22Rv1 (cell line): ENCODE results near the gene AFG3L2.

Experiments
- ZFX ChIP-seq: fragments of 450-650 bp; IDR thresholded peaks from 2 replicates; pipeline ENCODE4 v1.6.1; 2017; ENCODE audit warnings: antibody characterized with exemption, borderline replicate concordance
- TF ChIP-seq, protein P1 (sequence below): fragments of 450-650 bp; IDR thresholded peaks from 2 replicates; pipeline ENCODE4 v1.5.1; 2017; ENCODE audit warnings: mild to moderate bottlenecking

DNA sequence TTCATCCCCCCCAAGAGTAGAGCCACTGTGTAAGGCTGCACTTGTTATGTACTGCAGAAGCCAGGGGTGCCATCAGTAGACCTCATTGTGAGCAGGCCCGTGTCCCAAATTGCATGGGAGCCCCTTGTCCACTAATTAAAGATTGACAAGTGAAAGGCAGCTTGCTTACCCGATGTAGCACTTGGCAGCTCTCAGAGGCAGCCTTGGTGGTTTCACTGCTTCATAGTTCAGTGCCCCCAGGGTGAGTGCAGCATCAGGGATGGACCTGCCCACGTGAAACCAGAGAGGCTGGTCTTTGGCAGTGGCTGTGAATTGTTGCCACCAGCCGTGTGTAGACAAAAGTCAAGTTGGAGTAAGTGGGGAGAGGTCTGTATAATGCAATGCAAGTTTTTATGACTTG is 55.7 kb downstream of the AFG3L2 start:
- TF ChIP-seq, protein P1, sequence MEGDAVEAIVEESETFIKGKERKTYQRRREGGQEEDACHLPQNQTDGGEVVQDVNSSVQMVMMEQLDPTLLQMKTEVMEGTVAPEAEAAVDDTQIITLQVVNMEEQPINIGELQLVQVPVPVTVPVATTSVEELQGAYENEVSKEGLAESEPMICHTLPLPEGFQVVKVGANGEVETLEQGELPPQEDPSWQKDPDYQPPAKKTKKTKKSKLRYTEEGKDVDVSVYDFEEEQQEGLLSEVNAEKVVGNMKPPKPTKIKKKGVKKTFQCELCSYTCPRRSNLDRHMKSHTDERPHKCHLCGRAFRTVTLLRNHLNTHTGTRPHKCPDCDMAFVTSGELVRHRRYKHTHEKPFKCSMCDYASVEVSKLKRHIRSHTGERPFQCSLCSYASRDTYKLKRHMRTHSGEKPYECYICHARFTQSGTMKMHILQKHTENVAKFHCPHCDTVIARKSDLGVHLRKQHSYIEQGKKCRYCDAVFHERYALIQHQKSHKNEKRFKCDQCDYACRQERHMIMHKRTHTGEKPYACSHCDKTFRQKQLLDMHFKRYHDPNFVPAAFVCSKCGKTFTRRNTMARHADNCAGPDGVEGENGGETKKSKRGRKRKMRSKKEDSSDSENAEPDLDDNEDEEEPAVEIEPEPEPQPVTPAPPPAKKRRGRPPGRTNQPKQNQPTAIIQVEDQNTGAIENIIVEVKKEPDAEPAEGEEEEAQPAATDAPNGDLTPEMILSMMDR: no peak
- TF ChIP-seq ZFX: no peak
